D341Med (cell line): Measurements from ENCODE around the gene CRACR2B.
A peak's percentile ranks its signal among the peaks of the same experiment; 100 is the strongest.

ENCODE experiments used
- DNase-seq: peaks from one replicate; pipeline ENCODE4 v3.0.0; 2012; ENCODE audit warnings: low spot score

Gene CRACR2B

GRCh38 chr11:854601-855329, 27.0 kb downstream of the CRACR2B start:
- DNase-seq: no peak

- no peak for DNase-seq
Measured at GRCh38 chr11:855330-855674, 27.6 kb downstream of the CRACR2B start.

GRCh38 chr11:855796-856195, 28.1 kb downstream of the CRACR2B start:
- DNase-seq: no peak

GRCh38 chr11:856397-856796, 28.7 kb downstream of the CRACR2B start:
- DNase-seq: no peak

GRCh38 chr11:858053-858761, 30.5 kb downstream of the CRACR2B start:
- DNase-seq: no peak

GRCh38 chr11:858762-859339, 31.1 kb downstream of the CRACR2B start:
- no peak for DNase-seq

- DNase-seq: peak; percentile 93
Measured at GRCh38 chr11:859394-860131, 31.8 kb downstream of the CRACR2B start.

- no peak for DNase-seq
Measured at GRCh38 chr11:860234-861104, 32.8 kb downstream of the CRACR2B start.

- DNase-seq: no peak
Measured at GRCh38 chr11:861105-861479, 33.4 kb downstream of the CRACR2B start.

- DNase-seq: no peak
Measured at GRCh38 chr11:862081-862661, 34.5 kb downstream of the CRACR2B start.

- DNase-seq: no peak
Measured at GRCh38 chr11:862696-863022, 34.9 kb downstream of the CRACR2B start.

- peak; percentile 60 for DNase-seq
Measured at GRCh38 chr11:863023-863909, 35.5 kb downstream of the CRACR2B start.

- DNase-seq: no peak
Measured at GRCh38 chr11:863910-864827, 36.5 kb downstream of the CRACR2B start.

- no peak for DNase-seq
Measured at GRCh38 chr11:864898-865297, 37.2 kb downstream of the CRACR2B start.

GRCh38 chr11:865462-866430, 38.0 kb downstream of the CRACR2B start:
- DNase-seq: no peak

GRCh38 chr11:866481-866880, 38.8 kb downstream of the CRACR2B start:
- no peak for DNase-seq

- no peak for DNase-seq
Measured at GRCh38 chr11:867856-868358, 40.2 kb downstream of the CRACR2B start.

GRCh38 chr11:868394-868793, 40.7 kb downstream of the CRACR2B start:
- DNase-seq: no peak
